HG03175 (cell line): ENCODE measurements around the gene ADPRH.

Source experiments
- ATAC-seq: cut with Tn5 transposase; IDR thresholded peaks from one replicate; pipeline ENCODE4 v1.9.1; 2021; ENCODE audit warnings: mild to moderate bottlenecking, moderate library complexity; ENCODE audit not compliant: unreplicated experiment

ADPRH gene

DNA sequence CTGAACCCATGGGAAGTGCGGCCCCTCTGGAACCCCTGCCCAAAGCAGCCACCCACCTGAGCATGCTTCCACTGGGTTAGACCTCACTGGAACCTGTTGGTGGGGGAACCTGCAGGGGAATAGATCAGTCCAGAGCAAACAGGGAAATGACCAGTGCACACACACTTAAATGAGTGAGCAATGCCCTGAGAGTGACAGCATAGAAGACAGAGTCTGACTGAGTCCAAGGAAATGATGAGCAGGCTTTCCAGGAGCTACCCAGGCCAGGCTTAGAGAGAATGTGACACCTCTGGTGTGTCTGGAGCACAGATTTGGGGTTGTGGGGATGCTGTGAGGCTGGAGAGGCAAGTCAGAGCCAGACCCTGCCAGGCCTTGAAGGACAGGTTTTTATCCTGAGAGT is 46.9 kb downstream of the ADPRH start:
- ATAC-seq = no peak

GRCh38 chr3:119627461-119627860 is 48.2 kb downstream of the ADPRH start:
- no peak for ATAC-seq

DNA sequence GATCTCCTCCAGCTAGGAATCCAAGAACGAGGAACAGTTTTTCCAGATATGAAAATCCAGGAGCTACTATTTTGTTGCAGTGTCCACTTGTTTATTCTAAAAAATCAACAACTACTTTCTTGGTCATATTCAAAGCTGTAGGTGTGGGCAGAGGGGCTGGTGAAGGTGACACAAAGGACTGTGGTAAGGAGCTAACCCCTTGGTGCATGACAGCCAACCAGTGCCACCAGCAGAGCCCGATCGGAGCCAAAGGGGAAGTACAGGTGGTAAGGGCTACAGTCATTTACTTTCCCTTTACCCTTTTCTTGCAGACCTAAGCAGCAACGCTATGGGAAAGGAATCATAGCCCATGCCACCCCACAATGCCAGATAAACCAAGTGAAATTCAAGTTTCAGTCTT is 49.1 kb downstream of the ADPRH start:
- ATAC-seq = peak; percentile 61

- ATAC-seq = peak; percentile 28
Observed at GRCh38 chr3:119628816-119629445, 49.6 kb downstream of the ADPRH start.

GRCh38 chr3:119630128-119630879 is 51.0 kb downstream of the ADPRH start:
- ATAC-seq = no peak

GRCh38 chr3:119630880-119631329 is 51.6 kb downstream of the ADPRH start:
- ATAC-seq = no peak

DNA sequence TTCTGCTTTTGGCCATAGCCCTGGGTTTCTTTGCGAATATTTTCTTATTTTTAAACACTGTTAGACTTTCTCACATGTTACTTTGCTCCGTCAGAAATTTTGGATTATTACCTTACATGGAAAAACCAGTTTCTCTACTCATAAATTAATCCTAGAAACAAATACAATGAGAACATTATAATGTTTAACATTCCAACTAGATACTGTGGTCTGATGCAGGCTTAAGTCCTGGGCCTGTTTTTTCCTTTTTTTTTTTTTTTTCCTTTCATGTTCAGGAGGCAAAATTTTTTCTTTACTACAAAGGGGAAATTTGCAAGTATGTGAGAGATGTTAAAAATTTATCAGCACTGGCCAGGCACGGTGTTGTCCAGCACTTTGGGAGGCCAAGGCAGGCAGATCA is 52.2 kb downstream of the ADPRH start:
- no peak for ATAC-seq

DNA sequence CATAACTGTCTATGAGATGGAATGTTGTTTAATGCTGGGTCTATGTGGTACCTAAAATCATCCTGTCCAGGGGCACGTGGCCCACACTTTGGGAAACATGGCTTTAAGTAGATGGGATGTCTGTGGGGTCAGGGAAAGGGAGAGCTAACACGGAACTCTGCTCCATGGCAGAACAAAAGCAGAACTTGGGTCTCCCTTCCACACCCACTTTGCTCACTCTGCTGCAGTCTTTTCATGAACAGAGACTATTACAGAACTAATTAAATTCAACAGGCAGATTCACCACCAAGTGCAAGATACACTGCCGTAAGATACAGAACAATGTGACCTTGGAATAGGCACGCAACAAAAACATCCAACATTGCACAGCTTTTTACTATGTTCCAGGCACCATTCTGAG is 52.9 kb downstream of the ADPRH start:
- no peak for ATAC-seq

DNA sequence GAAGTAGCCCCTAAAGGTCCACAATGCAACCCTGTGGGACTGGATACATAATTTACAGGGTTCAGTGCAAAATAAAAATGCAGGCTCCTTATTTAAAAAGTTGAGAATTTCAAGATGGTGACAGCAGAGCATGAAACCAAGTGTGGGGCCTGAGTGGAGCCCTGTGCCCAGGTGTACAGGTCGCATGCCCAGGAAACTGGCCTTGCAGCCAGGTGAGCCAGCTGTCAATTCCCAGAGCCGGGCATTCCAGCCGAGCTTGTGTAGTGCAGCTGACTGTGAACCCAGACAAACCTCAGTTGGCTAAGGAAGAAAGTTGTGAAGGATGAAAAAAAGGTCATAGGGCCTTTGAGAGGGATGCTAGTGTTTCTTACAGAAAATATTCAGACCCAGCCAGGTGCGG is 53.5 kb downstream of the ADPRH start:
- no peak for ATAC-seq

- no peak for ATAC-seq
Observed at GRCh38 chr3:119635719-119636118, 56.4 kb downstream of the ADPRH start.

- ATAC-seq = no peak
Observed at GRCh38 chr3:119636249-119636648, 57.0 kb downstream of the ADPRH start.

DNA sequence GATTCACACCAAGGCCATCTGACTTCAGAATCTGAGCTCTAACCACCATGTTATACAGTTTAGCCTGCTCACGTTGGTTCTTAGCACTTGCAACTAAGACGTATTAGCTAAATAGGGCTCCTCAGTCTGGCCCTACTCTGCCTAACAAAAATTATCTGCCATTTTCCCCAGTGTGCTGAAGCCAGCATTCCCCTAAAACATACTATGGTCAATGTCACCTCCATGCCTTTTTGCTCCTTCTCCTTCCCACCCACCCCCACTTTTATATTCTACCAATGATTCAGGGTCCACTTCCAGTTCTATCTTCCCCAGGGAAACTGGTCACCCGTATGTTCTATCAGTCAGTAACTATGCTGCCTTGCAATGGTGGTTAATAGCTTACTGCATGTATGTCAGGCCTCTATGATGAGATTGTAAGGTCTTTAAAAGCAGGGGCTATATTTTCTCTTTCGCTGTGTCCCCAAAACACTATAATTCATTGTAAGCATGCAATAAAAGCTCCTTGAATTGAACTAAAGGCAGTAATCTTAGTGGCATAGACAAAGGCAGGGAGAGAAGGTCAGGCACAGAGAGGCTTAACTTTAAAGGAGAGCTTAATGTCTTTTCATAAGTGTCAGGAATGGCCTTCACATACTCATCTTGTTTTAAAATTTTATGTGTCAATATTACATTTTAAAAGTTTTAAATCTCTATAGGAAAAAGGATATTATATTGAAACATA is 57.8 kb downstream of the ADPRH start:
- no peak for ATAC-seq

DNA sequence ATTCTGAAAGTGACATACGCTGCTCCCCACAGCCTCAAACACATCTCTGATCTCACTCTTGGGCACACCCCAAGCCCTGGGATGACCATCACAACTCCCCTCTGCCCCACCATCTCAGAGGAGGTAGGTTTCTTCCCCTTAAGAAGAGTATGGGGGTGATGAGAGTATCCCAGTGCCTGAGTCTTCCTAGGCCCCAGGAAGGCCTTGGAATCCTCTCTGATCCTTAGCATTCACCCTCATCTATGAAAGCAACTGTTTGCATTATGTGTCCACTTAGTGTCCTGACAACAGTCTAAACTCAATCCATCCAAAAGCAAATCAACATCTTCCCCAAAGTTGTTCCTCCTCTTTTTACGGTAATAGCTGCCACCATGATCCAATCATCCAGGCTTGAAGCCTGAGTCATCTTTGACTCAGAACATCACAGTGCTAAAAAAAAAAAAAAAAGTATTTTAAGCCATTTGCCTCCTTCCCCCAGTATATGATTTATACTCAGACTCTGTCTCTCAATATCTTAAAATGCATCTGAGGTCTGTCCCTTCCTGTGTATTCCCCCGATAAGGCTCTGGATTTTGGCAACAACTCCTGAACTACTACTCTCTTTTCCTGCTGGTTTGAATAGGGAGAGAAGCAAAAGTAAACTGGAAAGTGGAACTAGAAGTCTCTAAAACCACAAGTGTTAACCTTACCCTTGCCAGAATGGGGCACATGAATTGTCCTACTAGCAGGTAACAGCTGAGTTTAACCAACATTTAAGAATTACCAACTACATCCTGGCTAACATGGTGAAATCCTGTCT is 58.6 kb downstream of the ADPRH start:
- ATAC-seq = peak; percentile 44
